Skeletal muscle cell (primary cell): ENCODE results near the gene NDST1.

Experiments used
- DNase-seq: peaks from one replicate; pipeline ENCODE4 v3.0.0-alpha.2; 2010; ENCODE audit warnings: low read depth
- H3K4me3 ChIP-seq: 2 replicates; pipeline ENCODE4 v1.5.1; 2011; ENCODE audit warnings: low read depth, mild to moderate bottlenecking, control low read depth, low read length, moderate library complexity

NDST1 gene

DNA sequence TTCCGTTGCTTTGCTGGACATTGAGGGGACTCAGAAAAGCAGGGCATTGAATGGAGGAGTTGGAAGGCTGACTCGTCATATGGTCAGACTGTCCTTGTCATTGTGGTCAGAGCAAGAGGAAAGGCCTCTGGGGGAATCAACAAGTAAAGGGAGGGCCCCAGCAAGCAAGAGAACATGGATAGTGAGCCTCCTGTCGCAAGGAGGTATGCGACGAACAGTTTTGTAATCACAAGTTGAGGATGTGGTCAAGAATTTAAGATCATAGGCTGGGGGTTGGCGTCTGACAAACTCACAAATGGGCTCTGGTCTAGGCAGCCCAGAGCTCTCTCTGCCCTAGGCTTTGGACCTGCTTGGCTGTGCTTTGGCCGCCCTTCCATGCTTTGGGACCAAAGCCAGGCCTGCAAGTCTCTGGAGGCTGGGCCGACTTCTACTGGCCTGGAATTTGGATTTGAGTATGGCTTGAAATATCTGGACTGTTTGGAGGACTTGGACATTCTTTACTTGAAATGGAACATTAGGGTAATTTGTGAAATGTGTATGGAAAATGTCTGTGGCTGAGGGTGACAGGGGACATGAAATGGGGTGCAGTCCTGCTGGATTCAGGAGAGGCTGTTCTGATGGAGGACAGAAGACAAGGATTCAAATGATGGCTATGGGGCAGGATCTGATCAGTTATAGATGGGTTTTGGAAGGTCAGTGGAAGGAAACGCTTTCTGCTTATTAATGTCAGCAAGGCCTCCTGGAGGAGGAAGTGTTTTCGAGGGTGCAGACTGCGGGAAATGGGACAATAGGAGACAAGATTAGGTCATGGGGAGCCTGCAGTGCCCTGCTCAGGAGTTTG, 19.2 kb upstream of the NDST1 start:
- DNase-seq, result no peak
- peak overlapping the region; percentile 86 for H3K4me3 ChIP-seq

DNA sequence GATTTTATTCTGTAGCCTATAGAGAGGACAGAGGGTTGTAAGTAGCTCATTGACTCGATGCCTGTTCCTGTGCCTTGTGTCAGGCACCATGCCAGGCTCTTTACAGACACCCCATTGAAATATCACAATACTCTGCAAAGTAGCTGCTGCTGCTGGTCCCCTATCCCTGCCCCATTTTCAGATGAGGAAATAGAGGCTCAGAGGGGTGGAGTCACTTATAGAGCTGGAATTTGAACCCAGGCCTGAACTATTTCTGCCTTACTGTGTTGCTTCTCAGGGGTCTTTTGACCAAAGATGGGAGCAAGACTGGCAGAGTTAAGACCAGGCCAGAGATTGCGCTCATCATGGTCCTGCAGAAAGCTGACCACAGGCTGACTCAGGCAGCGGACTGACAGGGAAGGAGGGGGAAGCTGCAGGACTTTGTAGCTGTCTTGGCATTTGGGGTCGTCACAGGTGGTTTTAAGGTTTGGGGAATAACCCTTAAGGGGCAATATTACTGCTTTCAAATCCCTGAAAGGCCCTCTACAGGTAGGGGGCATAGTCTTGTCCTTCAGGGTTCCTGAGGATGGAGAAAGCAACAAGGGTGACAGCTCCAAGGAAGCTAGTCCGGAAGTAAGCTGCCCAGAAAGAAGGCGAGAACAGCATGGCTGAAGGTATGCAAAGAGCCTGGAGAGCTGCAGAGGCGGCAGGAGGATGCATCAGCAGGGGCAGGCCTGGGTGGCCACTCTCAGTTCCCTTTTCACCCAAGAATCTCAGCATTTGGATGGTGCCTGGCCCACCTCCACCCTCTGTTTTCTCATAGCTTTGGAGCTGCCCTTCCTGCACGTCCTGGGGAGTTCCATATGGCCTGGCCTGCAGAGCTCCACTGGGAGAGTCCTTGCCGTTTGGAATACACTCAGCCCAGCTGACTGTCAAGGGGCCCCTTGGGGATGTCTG, 18.3 kb upstream of the NDST1 start:
- peak overlapping the region; percentile 6 for H3K4me3 ChIP-seq
- no peak for DNase-seq

DNA sequence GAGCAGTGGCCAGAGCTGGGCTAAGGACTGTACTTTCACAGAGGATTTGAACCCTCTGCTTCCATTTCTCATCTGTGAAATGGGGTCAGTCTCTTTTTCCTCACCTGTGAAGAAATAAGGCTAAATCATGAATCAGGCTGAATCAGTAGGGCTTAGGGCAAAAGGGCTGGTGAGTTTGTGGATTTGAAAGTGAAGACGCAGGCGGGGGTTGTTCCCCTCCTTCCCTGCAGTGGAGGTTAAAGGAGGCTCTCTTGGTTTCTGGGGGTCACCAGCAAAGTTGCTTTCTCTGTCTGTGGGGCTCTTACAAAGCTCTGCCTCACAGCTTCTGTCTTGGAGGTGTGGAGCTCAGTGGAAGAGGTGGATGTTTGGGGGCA, 17.6 kb upstream of the NDST1 start:
- H3K4me3 ChIP-seq, result no peak overlapping the region
- no peak for DNase-seq

DNA sequence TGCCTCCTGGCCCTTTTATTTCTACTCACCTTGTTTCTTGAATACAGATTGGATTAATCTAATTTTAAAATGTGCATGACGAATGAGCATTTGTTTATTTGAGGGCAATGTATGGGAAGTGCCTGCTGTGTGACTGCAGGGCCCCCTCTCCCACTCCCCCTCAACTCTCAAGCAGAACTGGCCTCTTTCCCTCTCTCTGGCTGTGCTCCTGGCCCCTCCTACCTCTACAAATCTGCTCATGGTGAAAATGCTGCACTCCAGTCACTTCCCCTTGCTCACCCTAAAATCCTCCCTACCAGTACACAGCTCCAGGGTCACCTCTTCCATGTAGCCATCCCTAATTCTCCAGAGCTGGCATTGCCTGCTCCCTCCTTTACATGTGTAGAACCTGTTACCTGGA, 17.2 kb upstream of the NDST1 start:
- no peak overlapping the region for H3K4me3 ChIP-seq
- no peak for DNase-seq

DNA sequence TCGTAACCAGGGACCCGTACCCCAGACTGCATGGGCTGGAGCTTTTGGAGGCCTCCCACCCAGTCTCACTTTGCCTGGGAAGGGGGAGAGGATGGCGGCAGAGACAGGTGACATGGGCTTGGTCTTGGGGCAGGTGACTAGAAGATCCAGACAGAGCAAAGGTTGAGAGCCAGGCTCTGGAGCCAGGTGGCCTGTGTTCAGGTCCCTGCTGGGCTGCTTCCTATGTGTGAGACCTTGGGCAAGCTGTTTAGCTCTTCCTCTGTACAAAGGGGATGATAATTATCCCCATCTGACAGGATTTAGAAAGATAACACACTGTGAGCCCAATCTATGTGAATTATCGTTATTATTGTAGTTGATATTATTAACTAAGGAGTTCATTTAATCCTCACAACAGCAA, 16.1 kb upstream of the NDST1 start:
- DNase-seq, result no peak
- H3K4me3 ChIP-seq, result no peak overlapping the region

DNA sequence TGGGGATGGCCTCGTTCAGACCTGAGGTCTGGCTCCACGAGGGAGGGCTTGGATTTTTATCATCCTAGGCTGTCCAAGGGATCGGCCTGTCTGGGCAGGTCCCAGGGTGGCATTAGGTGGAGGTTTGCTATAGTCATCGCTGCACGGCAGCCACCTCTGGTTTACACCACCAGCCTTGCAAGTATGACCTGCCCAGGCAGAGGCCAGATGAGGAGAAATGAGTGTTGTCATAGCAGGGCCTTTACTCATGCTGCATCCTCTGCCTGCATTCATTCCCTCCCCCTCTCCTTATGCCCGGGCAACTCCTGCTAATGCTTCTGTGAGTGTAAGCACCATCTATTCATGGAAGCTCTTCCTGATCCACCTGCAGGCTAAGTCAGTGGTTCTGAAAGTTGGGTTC, 15.3 kb upstream of the NDST1 start:
- DNase-seq, result no peak
- no peak overlapping the region for H3K4me3 ChIP-seq

DNA sequence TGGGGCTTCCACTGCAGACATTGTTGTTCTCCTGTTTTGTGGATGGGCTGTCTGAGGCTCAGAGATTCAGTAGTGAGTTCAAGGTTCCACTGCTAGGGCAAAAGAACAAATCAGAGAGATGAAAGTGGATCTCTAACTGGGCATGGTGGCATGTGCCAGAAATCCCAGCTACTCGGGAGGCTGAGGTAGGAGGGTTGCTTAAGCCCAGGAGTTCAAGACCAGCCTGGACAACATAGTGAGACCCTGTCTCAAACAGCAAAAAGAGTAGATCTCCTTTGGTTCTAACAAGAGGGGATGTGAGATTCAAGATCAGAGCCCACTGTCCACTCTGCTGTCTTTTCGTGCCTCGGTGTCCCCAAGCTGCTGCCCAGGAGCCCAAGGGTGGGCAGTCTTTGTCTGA, 11.8 kb upstream of the NDST1 start:
- H3K4me3 ChIP-seq, result no peak overlapping the region
- DNase-seq, result no peak

DNA sequence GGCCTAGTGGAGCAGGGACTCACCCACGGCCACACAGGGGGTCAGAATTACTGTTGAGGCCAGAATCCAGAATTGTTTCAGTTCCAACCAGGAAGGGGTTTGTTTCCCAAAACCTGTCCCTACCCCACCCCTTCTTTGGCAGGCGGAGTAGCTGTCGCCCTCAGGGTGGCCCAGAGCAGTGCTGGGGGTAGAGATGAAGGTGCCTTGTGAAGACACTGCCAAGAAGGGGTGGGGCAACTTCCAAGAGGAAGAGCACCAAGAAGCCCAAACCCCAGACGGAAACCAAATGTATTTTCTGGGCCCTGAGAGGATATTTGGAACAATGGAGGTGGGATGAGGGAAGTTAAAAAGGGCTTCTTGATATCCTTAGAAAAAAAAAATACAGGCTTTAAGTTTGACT, 11.4 kb upstream of the NDST1 start:
- H3K4me3 ChIP-seq, result no peak overlapping the region
- no peak for DNase-seq

DNA sequence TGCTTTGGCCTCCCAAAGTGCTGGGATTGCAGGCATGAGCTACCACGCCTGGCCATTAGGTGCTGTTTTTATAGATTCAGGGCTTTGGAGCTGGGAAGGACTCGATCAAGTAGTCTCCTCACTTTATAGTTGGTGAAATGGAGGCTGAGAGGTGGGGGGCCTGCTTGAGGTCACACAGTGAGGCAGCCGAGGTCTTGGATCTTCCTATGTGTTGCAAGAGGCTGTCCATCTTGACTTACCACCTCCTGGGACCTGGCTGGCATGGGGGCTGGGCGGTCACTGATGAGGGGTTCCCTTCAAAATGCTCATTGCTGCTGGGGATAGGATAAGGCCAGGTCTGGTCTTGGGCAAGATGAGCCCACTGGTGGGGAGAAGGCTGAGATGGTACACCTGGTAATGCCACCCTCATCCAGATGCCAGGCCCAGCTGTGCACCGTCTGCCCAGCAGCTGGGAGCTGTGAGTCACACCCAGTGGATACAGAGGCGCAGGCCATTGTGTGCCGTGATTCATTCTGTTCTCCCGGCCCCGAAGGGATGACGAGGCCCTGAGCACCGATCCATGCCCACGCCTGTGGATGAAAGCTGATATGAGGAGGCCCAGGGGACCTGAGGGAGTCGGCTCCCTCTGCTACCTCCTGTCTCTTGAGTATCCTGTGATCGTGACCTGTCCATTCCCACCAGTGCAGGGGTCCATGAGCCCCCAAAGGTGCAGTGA, 10.5 kb upstream of the NDST1 start:
- H3K4me3 ChIP-seq, result peak overlapping the region; percentile 20
- DNase-seq, result peak; percentile 83

DNA sequence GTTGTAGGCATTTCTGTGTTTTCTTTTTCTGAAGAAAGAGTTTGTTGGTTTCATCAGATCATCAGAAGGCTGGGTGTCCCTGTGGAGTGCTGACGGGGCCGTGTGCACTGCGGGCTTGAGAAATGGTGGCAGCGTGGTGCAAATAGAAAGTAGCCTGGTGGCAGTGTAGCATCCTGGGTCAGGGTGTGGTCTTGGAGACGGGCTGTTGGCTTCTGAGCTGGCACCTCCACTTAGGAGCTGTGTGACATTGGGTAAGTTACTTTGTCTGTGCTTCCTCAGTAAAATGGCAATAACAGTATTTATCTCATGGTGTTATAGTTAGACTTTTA, 10.0 kb upstream of the NDST1 start:
- no peak for DNase-seq
- H3K4me3 ChIP-seq, result peak overlapping the region; percentile 20

DNA sequence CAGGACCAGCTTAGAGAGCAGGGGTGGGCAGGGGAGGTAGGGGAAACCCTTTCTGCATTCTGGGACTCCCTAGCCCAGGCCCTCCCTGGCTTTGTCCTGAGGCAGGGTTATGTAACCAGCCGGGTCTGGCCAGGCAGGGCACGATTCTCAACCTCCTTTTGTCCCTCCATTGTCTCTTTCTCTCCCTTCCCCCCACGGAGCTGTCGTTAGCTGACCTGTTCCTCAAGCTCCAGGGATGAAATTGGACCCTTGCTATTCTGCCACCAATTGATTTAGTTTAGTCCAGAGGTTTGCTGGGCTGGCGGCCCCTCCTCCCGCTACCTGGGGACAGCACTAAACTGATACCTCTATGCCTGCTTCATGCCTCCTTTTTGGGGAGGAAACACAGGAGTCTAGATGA, 9.4 kb upstream of the NDST1 start:
- no peak for DNase-seq
- peak overlapping the region; percentile 20 for H3K4me3 ChIP-seq

DNA sequence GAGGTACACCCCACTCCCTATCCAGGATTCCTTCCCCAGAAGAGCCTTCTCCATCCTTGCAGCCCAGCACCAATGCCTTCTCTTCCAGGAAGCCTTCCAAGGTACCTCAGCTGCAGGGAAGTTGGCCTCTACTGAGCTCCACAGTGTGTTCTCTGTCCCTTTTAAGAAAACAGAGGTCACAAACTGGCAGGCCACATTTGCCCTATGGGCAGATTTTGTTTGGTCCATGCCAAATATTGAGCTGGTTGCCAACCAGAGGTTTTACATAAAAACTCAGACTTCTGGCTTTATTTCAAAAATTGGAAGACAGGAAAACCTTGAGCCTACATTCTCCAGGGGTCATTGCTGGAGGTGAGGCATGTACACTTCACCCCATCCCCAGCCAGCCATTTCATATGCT, 9.0 kb upstream of the NDST1 start:
- H3K4me3 ChIP-seq, result no peak overlapping the region
- DNase-seq, result no peak

DNA sequence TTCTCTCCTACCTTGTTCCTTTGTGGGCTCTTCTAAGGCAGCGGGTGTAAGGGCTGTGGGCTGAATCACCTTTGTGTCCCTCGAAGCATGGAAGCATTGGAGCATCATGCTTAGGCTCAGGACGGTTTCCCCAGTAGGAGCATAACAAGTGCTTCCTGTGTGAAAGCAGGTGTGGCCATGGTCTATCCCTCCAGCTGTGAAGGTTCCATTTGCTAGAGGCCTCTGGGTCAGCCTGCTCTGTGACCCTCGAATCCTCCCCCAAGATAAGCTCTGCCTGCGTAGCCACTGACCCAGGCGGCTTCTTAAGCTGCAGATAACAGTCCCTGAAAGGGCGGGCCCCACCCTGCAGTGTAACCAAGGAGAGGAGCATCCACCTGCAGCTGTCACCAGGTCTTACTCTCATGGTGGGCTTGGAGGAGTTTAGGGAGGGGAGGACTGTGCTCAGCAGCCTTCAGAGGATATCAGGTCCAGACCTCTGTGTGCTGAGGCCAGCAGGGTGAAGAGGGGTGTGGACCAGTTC, 8.4 kb upstream of the NDST1 start:
- no peak for DNase-seq
- no peak overlapping the region for H3K4me3 ChIP-seq

DNA sequence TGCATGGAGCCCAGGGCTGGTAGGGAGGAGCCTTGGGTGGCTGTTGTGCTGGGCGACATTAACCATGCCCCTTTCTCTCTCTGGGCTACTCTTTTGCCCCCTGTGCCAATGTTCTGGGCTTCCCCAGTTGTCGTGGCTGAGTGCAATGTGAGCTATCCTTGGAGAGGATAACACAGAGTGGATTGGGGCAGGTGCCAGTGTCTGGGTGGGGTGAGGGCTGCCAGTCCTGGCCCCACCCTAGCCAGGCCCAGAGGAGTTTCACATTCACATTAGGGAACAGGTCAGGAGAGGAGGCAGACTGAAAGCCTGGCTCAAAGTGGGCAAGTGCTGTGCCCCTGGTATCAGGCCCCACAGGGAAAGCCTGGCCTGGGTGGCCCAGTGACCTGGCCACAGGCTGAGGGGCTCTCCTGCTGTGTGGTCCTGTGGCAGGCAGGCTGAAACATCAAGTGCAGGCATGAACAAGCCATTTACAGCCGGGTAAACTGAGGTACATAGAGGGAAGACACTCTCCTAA, 7.5 kb upstream of the NDST1 start:
- DNase-seq, result no peak
- H3K4me3 ChIP-seq, result no peak overlapping the region

DNA sequence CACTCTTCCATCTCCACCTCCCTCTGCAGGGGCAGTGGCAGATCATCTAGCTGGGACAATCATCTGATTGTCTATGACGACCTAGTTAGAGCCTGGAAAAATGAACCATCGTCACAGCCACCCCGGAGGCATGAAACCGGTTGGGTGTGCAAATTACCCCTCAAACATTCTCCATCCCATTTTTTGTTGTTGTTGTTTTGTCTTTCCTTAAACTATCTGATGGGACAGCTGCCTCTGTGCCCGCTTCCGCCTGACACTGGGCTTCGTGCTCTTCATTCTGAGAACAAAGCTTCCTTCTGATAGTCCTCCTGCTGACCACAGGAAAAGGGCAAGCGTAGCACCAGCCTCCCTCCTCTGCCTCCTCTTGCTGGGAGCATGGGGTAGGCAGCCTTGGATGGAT, 7.0 kb upstream of the NDST1 start:
- no peak for DNase-seq
- no peak overlapping the region for H3K4me3 ChIP-seq

DNA sequence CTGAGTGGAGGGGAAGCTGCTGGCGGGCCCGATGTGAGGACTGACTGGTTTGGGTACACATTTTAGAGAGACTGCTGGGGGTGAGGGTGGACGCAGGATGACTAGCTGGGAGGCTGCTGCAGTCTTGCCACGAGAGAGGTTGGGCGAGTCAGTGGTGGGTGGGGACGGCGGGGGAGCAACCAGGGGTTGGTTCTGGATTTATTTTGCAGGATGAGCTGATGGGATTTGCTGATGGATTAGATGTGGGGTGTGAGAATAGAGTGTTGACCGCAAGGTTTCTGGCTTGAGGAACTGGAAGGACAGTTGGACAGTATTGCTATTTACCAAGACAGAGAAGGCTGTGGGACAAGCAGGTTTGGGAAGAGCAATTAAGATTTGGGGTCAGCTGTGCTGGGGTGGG, 5.8 kb upstream of the NDST1 start:
- H3K4me3 ChIP-seq, result no peak overlapping the region
- DNase-seq, result no peak

DNA sequence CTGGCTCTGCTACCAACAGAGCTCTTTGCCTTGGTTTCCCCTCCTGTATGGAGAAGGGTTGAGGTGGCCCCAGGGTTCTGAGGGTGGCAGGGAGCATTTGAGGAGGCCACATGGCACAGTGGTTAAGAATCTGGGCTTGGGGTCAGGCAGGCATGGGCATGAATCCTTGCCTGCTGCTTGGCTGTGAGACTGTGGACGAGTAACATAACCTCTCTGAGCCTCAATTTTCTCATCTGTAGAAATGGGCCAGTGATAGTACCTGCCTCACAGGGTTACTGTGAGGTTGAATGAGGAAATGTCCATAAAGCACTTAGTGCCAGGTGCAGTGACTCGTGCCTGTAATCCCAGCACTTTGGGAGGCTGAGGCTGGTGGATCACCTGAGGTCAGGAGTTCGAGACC, 5.1 kb upstream of the NDST1 start:
- DNase-seq, result no peak
- H3K4me3 ChIP-seq, result no peak overlapping the region

DNA sequence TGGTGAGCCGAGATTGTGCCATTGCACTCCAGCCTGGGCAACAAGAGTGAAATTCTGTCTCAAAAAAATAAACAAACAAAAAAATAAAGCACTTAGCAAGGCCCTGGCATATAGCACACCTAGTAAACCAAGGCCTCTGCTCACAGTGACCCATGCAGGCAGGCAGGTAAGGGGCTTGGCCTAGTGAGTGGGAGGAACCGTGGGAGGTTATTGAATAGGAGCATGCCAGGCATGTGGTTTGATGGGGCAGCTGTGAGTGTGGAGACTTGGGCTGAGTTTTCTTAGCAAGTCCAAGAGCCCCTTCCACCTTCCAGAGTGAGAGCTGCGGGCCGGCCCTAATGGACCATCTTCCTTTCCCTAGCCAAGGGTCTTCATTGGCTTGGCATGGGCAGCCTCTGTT, 4.5 kb upstream of the NDST1 start:
- no peak for DNase-seq
- H3K4me3 ChIP-seq, result no peak overlapping the region

DNA sequence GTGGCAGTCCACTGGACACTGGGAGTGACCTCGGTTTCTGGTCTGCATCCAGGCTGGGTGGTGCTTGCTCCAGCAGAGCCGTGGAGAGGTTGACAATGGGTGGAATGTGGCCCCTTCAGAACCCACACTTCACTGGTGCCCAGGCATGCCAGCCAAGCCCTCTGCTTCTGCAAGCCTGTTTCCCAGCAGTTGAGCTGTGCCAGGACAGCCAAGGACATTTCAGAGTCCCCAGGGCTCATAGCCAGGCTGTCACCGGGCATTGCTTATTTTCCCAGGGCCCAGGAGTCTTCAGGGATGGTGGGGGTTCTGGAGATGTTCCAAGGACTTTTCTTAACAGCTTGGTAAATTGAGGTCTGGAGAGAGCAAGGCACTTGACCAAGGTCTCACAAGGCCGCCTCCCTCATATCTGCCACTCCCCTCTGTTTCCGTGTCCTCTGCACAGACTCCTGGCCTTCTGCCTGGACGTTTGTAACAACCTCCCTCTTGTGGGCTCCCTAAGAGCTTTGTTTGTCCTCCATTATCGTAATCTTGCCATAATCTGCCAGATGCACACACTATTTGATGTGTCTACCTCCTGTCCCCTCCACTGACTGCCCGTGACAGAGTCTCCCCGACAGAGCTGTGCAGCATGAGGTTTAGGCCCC, 3.8 kb upstream of the NDST1 start:
- no peak for DNase-seq
- no peak overlapping the region for H3K4me3 ChIP-seq
